ENCODE data around the gene CD69.

CD69 gene

GRCh38 chr12:9710584-9711375 lies 49.9 kb downstream of the CD69 start:
- no peak overlapping the region for H3K4me3 ChIP-seq (ENCODE audit: low read length, poor library complexity, severe bottlenecking)
- no peaks in the 10 kb centered on the region for H4K20me1 ChIP-seq (ENCODE audit: insufficient read depth, low read length, poor library complexity, severe bottlenecking)
- TF ChIP-seq EZH2phosphoT487 (IDR thresholded peaks at IDR 0.05; ENCODE audit: borderline replicate concordance) (no peak), CTCF (conservative IDR thresholded peaks at IDR 0.05; ENCODE audit: low read length) (no peak)
- no peaks in the 10 kb centered on the region for H3K36me3 ChIP-seq (ENCODE audit: insufficient read depth, low read length)
- no peak overlapping the region for H2AFZ ChIP-seq (ENCODE audit: low read length)
- H3K9me2 ChIP-seq (replicated peaks; ENCODE audit: low read depth, low read length) = no peaks in the 10 kb centered on the region
- no peaks in the 10 kb centered on the region for H3K9me3 ChIP-seq (ENCODE audit: insufficient read depth, low read depth, low read length)
- H3K79me2 ChIP-seq (ENCODE audit: insufficient read depth, low read length) = no peaks in the 10 kb centered on the region
- H3K4me1 ChIP-seq (ENCODE audit: insufficient read depth, low read length, poor library complexity, severe bottlenecking) = peaks cover 24% of the 10 kb centered on the region
- H3K27me3 ChIP-seq (ENCODE audit: insufficient read depth, low read length, poor library complexity, severe bottlenecking) = no peaks in the 10 kb centered on the region
- no peaks in the 10 kb centered on the region for H3F3A ChIP-seq (ENCODE audit: low read depth)
- no peak overlapping the region for H3K4me2 ChIP-seq (ENCODE audit: low read depth, low read length, poor library complexity, severe bottlenecking)
- H3K9ac ChIP-seq (ENCODE audit: low read depth, low read length, poor library complexity, severe bottlenecking) = no peak overlapping the region

- Histone ChIP-seq H4K20me1 (ENCODE audit: insufficient read depth, low read length, poor library complexity, severe bottlenecking) (no peaks in the 10 kb centered on the region), H3K9me3 (ENCODE audit: insufficient read depth, low read depth, low read length) (no peaks in the 10 kb centered on the region; the same call in 1 of the 2 replicates), H2AFZ (ENCODE audit: low read length) (no peak overlapping the region), H3K9ac (ENCODE audit: low read depth, low read length, poor library complexity, severe bottlenecking) (no peak overlapping the region), H3F3A (ENCODE audit: low read depth) (no peaks in the 10 kb centered on the region), H3K36me3 (ENCODE audit: insufficient read depth, low read length) (no peaks in the 10 kb centered on the region), H3K9me2 (replicated peaks; ENCODE audit: low read depth, low read length) (no peaks in the 10 kb centered on the region), H3K27me3 (ENCODE audit: insufficient read depth, low read length, poor library complexity, severe bottlenecking) (no peaks in the 10 kb centered on the region), H3K4me1 (ENCODE audit: insufficient read depth, low read length, poor library complexity, severe bottlenecking) (peaks cover 22% of the 10 kb centered on the region), H3K79me2 (ENCODE audit: insufficient read depth, low read length) (no peaks in the 10 kb centered on the region), H3K4me3 (ENCODE audit: low read length, poor library complexity, severe bottlenecking) (no peak overlapping the region), H3K4me2 (ENCODE audit: low read depth, low read length, poor library complexity, severe bottlenecking) (no peak overlapping the region)
- TF ChIP-seq CTCF (conservative IDR thresholded peaks at IDR 0.05; ENCODE audit: low read length) (no peak), EZH2phosphoT487 (IDR thresholded peaks at IDR 0.05; ENCODE audit: borderline replicate concordance) (no peak)
Measured at GRCh38 chr12:9708853-9709252, 51.8 kb downstream of the CD69 start.

- Histone ChIP-seq H3F3A (ENCODE audit: low read depth) (no peaks in the 10 kb centered on the region), H3K4me3 (ENCODE audit: low read length, poor library complexity, severe bottlenecking) (peak overlapping the region; percentile 6), H3K9me2 (replicated peaks; ENCODE audit: low read depth, low read length) (no peaks in the 10 kb centered on the region), H4K20me1 (ENCODE audit: insufficient read depth, low read length, poor library complexity, severe bottlenecking) (no peaks in the 10 kb centered on the region), H3K4me2 (ENCODE audit: low read depth, low read length, poor library complexity, severe bottlenecking) (peak overlapping the region; percentile 17), H3K79me2 (ENCODE audit: insufficient read depth, low read length) (no peaks in the 10 kb centered on the region), H3K9me3 (ENCODE audit: insufficient read depth, low read depth, low read length) (no peaks in the 10 kb centered on the region; the same call in 1 of the 2 replicates), H3K9ac (ENCODE audit: low read depth, low read length, poor library complexity, severe bottlenecking) (peak overlapping the region; percentile 1), H3K36me3 (ENCODE audit: insufficient read depth, low read length) (no peaks in the 10 kb centered on the region), H2AFZ (ENCODE audit: low read length) (peak overlapping the region; percentile 4), H3K27me3 (ENCODE audit: insufficient read depth, low read length, poor library complexity, severe bottlenecking) (no peaks in the 10 kb centered on the region), H3K4me1 (ENCODE audit: insufficient read depth, low read length, poor library complexity, severe bottlenecking) (peaks cover 22% of the 10 kb centered on the region)
- TF ChIP-seq EZH2phosphoT487 (IDR thresholded peaks at IDR 0.05; ENCODE audit: borderline replicate concordance) = no peak
- peak; percentile 93 for TF ChIP-seq CTCF (conservative IDR thresholded peaks at IDR 0.05; ENCODE audit: low read length)
Measured at GRCh38 chr12:9707864-9708808, 52.6 kb downstream of the CD69 start.
